Measurements from ENCODE around the gene RALGPS1.

DNA sequence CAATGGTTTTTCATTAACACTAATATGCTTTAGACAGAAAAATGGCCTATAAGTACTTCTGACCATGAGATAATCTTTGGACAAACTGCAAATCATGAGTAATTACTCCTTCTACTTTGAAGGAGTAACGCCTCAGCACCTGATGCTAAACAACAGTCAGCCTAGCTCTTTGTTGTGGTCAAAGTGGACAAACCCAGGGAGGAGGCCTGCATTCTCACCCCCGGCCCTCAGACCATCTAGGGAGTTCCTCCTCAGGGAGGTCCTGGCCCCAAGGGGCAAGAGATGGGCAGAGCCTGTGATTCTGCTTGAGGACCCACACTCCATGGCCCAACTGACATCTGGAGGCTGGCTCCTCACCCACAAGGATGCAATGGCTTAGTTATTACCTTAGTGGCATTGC is 256.1 kb downstream of the RALGPS1 start:
- TF ChIP-seq, protein P1, sequence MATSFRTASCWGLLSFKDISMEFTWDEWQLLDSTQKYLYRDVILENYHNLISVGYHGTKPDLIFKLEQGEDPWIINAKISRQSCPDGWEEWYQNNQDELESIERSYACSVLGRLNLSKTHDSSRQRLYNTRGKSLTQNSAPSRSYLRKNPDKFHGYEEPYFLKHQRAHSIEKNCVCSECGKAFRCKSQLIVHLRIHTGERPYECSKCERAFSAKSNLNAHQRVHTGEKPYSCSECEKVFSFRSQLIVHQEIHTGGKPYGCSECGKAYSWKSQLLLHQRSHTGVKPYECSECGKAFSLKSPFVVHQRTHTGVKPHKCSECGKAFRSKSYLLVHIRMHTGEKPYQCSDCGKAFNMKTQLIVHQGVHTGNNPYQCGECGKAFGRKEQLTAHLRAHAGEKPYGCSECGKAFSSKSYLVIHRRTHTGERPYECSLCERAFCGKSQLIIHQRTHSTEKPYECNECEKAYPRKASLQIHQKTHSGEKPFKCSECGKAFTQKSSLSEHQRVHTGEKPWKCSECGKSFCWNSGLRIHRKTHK (tag by site-specific recombination; IDR thresholded peaks at IDR 0.05): no peak
- TF ChIP-seq, protein P2, sequence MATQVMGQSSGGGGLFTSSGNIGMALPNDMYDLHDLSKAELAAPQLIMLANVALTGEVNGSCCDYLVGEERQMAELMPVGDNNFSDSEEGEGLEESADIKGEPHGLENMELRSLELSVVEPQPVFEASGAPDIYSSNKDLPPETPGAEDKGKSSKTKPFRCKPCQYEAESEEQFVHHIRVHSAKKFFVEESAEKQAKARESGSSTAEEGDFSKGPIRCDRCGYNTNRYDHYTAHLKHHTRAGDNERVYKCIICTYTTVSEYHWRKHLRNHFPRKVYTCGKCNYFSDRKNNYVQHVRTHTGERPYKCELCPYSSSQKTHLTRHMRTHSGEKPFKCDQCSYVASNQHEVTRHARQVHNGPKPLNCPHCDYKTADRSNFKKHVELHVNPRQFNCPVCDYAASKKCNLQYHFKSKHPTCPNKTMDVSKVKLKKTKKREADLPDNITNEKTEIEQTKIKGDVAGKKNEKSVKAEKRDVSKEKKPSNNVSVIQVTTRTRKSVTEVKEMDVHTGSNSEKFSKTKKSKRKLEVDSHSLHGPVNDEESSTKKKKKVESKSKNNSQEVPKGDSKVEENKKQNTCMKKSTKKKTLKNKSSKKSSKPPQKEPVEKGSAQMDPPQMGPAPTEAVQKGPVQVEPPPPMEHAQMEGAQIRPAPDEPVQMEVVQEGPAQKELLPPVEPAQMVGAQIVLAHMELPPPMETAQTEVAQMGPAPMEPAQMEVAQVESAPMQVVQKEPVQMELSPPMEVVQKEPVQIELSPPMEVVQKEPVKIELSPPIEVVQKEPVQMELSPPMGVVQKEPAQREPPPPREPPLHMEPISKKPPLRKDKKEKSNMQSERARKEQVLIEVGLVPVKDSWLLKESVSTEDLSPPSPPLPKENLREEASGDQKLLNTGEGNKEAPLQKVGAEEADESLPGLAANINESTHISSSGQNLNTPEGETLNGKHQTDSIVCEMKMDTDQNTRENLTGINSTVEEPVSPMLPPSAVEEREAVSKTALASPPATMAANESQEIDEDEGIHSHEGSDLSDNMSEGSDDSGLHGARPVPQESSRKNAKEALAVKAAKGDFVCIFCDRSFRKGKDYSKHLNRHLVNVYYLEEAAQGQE (tag by site-specific recombination; IDR thresholded peaks at IDR 0.05): no peak
- TF ChIP-seq, protein P3, sequence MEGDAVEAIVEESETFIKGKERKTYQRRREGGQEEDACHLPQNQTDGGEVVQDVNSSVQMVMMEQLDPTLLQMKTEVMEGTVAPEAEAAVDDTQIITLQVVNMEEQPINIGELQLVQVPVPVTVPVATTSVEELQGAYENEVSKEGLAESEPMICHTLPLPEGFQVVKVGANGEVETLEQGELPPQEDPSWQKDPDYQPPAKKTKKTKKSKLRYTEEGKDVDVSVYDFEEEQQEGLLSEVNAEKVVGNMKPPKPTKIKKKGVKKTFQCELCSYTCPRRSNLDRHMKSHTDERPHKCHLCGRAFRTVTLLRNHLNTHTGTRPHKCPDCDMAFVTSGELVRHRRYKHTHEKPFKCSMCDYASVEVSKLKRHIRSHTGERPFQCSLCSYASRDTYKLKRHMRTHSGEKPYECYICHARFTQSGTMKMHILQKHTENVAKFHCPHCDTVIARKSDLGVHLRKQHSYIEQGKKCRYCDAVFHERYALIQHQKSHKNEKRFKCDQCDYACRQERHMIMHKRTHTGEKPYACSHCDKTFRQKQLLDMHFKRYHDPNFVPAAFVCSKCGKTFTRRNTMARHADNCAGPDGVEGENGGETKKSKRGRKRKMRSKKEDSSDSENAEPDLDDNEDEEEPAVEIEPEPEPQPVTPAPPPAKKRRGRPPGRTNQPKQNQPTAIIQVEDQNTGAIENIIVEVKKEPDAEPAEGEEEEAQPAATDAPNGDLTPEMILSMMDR (tag by site-specific recombination; IDR thresholded peaks at IDR 0.05): no peak
- TF ChIP-seq ZNF350 (tag by site-specific recombination; IDR thresholded peaks at IDR 0.05) (no peak), TCF7L2 (IDR thresholded peaks at IDR 0.05; ENCODE audit: borderline replicate concordance, low read depth, low read length) (no peak)
- TF ChIP-seq, protein P4, sequence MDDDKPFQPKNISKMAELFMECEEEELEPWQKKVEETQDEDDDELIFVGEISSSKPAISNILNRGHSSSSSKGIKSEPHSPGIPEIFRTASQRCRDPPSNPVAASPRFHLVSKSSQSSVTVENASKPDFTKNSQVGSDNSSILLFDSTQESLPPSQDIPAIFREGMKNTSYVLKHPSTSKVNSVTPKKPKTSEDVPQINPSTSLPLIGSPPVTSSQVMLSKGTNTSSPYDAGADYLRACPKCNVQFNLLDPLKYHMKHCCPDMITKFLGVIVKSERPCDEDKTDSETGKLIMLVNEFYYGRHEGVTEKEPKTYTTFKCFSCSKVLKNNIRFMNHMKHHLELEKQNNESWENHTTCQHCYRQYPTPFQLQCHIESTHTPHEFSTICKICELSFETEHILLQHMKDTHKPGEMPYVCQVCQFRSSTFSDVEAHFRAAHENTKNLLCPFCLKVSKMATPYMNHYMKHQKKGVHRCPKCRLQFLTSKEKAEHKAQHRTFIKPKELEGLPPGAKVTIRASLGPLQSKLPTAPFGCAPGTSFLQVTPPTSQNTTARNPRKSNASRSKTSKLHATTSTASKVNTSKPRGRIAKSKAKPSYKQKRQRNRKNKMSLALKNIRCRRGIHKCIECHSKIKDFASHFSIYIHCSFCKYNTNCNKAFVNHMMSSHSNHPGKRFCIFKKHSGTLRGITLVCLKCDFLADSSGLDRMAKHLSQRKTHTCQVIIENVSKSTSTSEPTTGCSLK (tag by site-specific recombination; IDR thresholded peaks at IDR 0.05): no peak
- TF ChIP-seq, protein P5, sequence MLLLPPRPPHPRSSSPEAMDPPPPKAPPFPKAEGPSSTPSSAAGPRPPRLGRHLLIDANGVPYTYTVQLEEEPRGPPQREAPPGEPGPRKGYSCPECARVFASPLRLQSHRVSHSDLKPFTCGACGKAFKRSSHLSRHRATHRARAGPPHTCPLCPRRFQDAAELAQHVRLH (tag by site-specific recombination; IDR thresholded peaks at IDR 0.05): no peak
